AML-193 (cell line): ENCODE data around the gene LRRTM4.
"Not testable (repeated sequence)": the region's sequence is repeated elsewhere in the genome, so short reads cannot be mapped to it uniquely, and the experiment has no call there.

ENCODE experiments used
- DNase-seq, 2 experiments: peaks; one replicate each; lab custom pipeline; 2025; lab: John Stamatoyannopoulos, UW

LRRTM4 gene

DNA sequence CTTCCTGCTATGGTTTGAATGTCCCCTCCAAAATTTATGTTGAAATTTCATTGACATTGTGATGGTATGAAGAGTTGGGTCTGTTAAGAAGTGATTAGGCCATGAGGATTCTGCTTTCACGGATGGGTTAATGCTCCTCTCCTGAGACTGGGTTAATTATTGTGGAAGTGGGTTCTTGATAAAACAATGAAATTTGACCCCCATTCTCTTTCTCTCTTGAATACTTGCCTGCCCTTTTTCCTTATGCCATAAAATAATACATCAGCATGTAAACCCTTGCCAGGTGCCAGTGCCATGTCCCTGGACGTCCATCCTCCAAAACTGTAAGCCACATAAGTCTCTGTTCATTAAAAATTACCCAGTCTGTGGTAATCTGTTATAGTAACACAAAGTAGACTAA lies 352.8 kb downstream of the LRRTM4 start:
- no peak for DNase-seq

GRCh38 chr2:77164021-77164420 lies 358.2 kb downstream of the LRRTM4 start:
- not testable (repeated sequence) for DNase-seq

DNA sequence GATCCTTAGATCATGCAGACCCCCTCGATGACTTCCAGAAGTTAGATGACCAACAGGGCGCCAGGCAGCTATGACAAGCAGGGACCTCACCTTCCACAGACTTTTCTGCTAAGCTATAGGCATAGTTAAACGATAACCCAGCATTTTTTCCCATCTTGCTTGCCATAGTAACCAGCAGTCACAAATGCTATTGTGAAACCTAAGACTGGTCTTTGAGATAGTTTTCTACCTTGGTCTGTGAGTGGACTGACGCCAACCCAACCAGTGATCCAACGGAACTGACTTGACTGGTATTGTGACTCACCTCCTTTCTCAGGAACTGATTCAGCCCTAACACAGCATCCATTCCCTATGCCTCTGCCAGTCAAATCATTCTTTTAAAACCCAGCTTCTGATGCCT lies 361.2 kb downstream of the LRRTM4 start:
- no peak for DNase-seq

GRCh38 chr2:77156599-77156998 lies 365.6 kb downstream of the LRRTM4 start:
- no peak for DNase-seq

DNA sequence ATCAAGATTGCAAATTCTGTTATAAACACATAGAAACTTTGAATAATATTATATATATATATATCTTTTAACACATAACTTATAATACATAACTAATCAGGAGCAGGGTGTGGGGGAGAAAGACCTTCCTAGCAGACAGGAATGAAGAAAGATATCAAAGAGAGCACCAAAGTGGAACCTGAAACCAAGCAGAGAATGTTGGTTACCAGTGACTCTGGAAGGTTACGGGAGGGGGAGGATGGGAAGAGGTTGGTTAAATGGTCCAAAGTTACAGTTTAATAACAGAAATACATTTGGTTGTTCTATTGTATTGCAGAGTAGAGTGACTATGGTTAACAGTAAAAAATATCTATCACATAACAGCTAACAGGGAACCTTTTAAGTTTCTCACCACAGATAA lies 366.7 kb downstream of the LRRTM4 start:
- no peak for DNase-seq

GRCh38 chr2:77149565-77149964 lies 372.6 kb downstream of the LRRTM4 start:
- no peak for DNase-seq

DNA sequence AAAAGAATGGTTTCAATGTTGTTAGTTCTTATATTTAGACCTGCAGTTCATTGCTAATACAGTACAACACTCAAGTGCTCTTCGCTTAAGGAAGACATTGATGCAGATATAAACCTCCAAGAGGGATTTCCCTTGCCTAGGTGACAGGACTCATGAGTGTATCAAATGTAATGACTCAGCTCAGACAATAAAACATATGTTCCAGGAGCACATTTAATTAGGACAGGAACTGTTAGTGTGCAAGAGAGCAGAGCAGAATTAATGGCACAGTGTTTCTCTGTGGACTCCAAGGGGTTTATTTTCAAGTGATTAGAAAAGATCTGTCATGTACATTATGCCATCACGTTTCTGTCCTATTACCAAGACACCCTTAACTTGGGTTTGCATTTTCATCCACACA lies 375.0 kb downstream of the LRRTM4 start:
- DNase-seq: no peak

DNA sequence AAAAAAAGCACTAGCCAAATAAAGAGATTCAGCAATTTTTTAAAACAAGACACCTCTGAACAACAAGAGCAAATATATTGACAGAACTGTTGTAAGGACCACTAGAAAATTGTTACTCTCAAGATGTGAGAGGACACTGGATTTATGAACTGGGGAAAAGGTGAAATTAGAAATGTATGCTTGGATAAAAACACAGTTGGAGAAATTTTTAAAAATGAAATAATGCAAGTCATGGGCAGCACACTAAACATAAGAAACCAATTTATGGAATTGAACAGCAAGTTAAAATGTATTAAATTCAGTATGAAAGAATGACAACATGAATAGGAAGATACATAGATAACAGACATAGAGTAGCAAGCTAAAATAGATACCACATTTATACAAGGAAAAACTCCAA lies 377.4 kb downstream of the LRRTM4 start:
- no peak for DNase-seq

DNA sequence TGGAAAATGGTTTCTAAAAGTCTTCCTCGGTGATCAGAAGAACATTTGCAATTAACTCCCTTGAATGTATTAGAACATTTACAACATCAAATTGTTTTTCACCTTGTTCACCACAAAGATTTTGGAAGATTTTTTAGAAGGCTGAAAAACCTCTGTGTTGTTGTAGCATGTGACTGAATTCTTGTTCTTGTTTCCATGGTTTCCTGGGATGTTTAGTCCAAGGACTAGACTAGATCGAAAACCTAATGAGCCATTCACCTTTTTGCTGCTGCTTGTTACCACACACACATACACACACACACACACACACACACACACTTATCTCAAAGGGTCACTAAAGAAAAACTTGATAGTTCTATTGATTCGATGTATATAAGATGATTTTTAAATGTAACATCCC lies 380.0 kb downstream of the LRRTM4 start:
- DNase-seq: no peak

DNA sequence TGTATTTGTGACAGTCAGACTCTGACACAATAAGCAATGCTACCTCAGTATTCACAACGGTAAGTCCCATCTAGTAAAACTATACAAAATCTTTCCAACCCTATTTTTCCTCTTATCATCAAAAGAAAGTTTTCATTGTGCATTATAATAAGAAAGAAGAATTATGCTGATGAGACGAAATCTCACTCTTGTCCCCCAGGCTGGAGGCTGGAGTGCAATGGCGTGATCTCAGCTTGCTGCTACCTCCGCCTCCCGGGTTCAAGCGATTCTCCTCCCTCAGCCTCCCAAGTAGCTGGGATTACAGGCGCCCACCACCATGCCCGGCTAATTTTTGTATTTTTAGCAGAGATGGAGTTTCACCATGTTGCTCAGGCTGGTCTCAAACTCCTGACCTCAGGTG lies 393.7 kb downstream of the LRRTM4 start:
- not testable (repeated sequence) for DNase-seq

- DNase-seq: no peak
These were observed 394.8 kb downstream of the LRRTM4 start for GRCh38 chr2:77127345-77127744.

DNA sequence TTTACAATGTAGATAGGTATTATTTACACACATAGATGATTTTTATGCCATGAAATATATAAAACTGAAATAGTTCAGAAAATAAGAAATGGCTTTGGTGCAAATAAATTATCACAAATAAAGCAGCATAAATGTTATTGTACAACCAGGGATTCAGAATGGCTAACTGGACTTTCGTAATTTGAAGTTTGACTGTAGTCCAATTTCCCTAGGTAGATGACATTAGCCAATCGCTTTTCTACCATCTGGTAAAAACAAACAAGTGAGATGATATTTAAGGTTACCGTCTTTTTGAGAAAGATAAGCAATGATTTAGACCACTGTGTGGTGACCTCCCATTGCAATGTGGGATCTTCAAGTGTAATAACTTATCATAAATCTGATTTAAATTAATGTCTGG lies 400.7 kb downstream of the LRRTM4 start:
- DNase-seq: no peak

- DNase-seq: no peak
These were observed 402.8 kb downstream of the LRRTM4 start for GRCh38 chr2:77119333-77119732.

GRCh38 chr2:77108915-77109314 lies 413.3 kb downstream of the LRRTM4 start:
- DNase-seq: no peak

DNA sequence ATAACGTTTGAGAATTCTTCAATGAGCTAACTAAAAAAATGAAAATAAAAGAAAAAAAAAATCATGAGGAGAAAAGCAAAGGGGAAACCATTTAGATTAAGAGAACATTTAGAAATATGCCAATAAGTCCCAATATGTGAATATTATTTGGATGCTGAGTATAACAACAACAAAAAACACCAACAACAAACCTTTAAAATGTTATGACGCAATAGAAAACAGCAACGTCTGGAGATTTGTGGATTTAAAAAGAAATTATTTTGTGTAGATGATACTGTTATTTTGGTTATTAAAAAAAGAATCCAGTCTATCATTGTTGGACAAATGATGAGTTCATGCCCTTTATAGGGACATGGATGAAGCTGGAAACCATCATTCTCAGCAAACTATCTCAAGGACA lies 417.2 kb downstream of the LRRTM4 start:
- DNase-seq: no peak

DNA sequence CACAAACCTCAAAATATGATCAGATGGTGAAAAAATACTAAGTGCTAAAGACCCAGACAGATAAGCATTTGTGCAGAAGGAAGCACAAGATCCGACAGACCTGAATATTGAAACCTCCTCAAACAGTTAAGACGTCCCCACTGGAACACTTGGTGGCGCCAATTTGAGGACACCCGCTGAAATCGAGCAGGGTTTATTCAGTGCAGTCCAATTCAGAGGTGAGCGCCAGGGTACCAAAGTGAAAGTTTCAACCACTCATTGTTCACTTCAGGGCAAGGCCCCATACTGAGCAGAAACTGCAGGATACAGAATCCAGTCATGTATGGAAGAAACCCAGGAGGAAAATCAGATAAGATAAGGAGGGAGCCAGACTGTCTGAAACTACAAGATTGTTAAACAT lies 417.6 kb downstream of the LRRTM4 start:
- no peak for DNase-seq

- DNase-seq: no peak
These were observed 419.2 kb downstream of the LRRTM4 start for GRCh38 chr2:77102927-77103326.

DNA sequence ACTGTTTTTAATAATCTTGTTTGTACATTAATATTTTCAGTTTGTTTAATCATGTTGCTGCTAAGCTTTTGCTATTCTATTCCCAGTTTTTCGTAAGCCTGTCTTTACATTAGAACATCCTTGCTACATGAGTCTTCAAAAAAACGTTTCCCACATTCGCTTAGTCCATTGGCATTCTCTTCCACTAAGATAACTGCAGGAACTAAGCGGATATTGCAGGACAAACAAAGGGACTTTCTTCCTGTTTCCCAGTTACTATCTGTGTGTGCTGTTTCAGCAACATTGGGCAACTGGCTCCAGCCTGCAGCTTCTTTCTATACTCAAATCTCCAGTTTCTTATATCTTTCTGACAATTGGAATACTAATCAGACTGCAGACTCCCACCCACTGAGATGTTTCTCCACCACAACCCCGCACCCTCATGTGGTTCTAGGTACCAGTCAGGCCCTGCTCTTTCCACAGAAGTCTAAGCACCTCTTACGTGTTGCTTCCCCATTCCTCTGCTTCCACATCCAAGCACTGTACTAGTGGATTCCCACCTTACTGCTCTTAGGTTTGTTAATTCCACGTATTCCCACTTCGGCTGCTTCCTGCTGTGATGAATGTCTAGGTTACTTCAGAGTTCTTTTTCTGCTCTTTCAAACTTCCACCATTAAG lies 420.3 kb downstream of the LRRTM4 start:
- DNase-seq: no peak

DNA sequence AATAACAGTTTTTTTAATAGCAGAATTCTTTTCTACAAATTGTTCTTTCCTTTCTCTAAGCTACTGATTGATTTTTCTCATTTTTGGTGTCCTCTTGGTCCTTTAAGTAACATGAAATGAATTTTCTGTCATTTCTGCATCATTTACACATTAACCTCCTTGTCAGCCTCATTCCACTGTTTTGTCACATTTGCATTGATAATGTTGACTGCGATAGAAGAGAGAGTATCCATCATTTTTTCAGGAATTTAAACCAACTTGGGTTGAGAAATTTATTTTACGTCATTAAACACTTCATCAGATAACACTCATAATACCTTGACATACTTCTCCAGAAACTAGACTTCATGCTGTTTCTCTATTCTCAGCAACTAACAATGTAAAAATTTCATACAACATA lies 422.2 kb downstream of the LRRTM4 start:
- DNase-seq: no peak

- not testable (repeated sequence) for DNase-seq
These were observed 426.7 kb downstream of the LRRTM4 start for GRCh38 chr2:77095525-77095924.

- DNase-seq: no peak
These were observed 427.1 kb downstream of the LRRTM4 start for GRCh38 chr2:77095096-77095495.

DNA sequence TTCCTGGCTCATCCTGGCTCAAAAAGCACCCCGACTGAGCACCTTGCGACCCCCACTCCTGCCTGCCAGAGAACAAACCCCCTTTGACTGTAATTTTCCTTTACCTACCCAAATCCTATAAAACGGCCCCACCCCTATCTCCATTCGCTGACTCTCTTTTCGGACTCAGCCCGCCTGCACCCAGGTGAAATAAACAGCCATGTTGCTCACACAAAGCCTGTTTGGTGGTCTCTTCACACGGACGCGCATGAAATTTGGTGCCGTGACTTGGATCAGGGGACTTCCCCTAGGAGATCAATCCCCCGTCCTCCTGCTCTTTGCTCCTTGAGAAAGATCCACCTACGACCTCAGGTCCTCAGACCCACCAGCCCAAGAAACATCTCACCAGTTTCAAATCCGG lies 433.8 kb downstream of the LRRTM4 start:
- DNase-seq: not testable (repeated sequence)

DNA sequence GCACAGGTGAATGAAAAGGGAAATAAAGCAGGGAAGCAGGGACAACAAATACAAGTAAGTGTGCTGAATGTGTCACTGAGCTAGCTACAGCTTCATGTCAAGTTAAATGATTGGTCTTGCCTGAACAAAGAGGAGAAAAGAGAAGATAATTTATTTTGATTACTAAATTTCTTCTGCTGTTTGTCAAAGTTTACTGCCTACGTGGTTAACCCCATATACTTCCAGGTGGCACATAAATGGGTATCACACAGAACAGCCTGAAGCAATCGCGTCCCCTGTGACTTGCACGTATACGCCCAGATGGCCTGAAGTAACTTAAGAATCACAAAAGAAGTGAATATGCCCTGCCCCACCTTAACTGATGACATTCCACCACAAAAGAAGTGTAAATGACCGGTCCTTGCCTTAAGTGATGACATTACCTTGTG lies 434.2 kb downstream of the LRRTM4 start:
- no peak for DNase-seq

GRCh38 chr2:77086478-77086877 lies 435.7 kb downstream of the LRRTM4 start:
- no peak for DNase-seq

DNA sequence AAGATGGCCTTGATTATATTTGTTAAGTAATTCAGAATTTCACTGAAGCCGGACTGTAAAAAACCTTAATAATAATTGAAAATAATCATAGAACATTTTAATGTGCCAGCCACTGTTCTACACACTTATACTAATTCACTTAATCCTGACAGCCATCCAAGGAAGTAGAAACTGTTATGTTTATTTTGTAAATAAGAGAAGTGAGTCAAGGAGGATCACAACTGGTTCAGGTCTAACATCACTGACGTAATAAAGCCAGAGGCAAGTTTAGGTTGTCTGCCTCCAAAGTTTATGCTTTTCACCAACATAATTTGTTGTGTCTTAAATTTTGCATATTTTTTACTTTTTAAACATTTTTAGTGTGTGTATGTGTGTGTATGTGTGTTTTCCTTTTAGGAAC lies 436.1 kb downstream of the LRRTM4 start:
- no peak for DNase-seq
